Measurements from ENCODE around the gene SS18L1. TPM values are rescaled to one million over a fixed set of nuclear protein-coding genes. Genes with fewer than 3 reads are reported as not detected.

SS18L1 gene
- total RNA-seq, 1 experiment from 2014 or later, result 12.3 TPM

DNA sequence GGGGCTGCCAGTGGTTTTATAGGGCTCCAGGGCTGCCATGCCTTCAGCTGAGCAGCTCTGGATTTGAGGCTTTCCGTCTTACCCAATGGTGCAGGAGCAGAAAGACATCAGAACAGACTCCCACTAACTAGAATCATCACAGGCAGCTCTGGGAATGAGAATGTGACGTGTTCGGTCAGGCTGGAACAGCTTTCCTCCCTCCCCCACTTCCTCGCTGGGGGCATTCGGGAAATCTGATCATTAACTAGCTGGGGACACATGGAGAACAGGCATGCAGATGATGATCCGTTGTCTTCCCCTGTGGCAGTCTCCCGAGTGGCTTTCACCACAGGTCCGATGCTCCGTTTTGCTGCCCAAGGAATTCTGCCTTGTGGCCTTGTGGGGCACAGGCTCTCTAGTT, 33.7 kb downstream of the SS18L1 start:
- H3K36me3 ChIP-seq (ENCODE audit: insufficient read depth, low read length), result no peaks in the 10 kb centered on the region

DNA sequence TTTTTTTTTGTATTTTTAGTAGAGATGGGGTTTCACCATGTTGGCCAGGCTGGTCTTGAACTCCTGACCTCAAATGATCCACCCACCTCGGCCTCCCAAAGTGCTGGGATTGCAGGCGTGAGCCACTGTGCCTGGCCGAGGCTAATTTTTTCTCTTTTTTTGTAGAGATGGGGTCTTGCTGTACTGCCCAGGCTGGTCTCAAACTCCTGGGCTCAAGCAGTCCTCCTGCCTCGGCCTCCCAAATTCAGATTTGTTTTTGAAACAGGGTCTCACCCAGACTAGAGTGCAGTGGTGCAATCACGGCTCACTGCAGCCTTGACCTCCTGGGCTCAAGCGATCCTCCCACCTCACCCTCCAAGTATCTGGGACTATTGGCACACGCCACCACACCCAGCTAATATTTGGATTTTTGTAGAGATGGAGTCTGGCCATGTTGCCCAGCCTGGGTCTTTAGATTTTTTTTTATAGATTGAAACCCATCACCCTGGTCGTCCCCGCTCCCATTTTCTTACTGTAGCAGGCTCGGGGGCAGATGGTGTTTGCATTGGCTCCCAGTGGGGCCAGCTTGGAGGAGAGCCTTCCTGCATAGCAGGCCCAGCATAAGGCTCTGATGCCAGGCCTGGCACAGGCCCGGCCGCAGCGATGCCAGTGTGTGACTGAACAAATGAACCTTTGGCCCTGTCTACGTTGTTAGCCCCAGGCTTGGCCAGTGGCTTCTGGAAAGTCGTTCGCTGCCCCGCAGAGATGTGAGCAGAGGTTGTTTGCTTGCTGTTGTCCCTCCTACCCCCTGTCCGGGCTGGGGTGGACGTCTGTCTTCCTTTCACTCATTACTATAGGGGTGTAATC, 35.0 kb downstream of the SS18L1 start:
- Histone ChIP-seq H3K4me3 (ENCODE audit: low read length) (no peak overlapping the region), H3K36me3 (ENCODE audit: insufficient read depth, low read length) (no peaks in the 10 kb centered on the region), H3K9me2 (replicated peaks; ENCODE audit: insufficient read depth, low read length) (no peaks in the 10 kb centered on the region), H3K79me2 (ENCODE audit: low read length) (peaks cover 14% of the 10 kb centered on the region), H2AFZ (ENCODE audit: low read length) (no peak overlapping the region), H3K4me2 (ENCODE audit: low read depth, low read length, poor library complexity, severe bottlenecking) (no peak overlapping the region), H3K27me3 (ENCODE audit: low read length) (no peaks in the 10 kb centered on the region), H4K20me1 (ENCODE audit: insufficient read depth, low read depth, low read length) (no peaks in the 10 kb centered on the region), H3K9ac (ENCODE audit: low read length) (no peak overlapping the region), H3K9me3 (ENCODE audit: low read length) (no peaks in the 10 kb centered on the region), H3K27ac (ENCODE audit: low read length) (no peak overlapping the region), H3K4me1 (ENCODE audit: low read length) (peaks cover 13% of the 10 kb centered on the region)
- no peak for DNase-seq

More for the DNA sequence above, 33.7 kb downstream of the SS18L1 start:
- no peak overlapping the region for H3K4me2 ChIP-seq (ENCODE audit: low read depth, low read length, poor library complexity, severe bottlenecking)
- H2AFZ ChIP-seq (ENCODE audit: low read length), result no peak overlapping the region
- peaks cover 7% of the 10 kb centered on the region; the same call in 1 of the 2 replicates for H3K79me2 ChIP-seq (ENCODE audit: low read length)
- H3K9me2 ChIP-seq (replicated peaks; ENCODE audit: insufficient read depth, low read length), result no peaks in the 10 kb centered on the region
- H3K27ac ChIP-seq (ENCODE audit: low read length), result no peak overlapping the region
- H3K4me3 ChIP-seq (ENCODE audit: low read length), result no peak overlapping the region
- no peak overlapping the region for H3K9ac ChIP-seq (ENCODE audit: low read length)
- H3K9me3 ChIP-seq (ENCODE audit: low read length), result no peaks in the 10 kb centered on the region
- no peak for DNase-seq
- peaks cover 13% of the 10 kb centered on the region for H3K4me1 ChIP-seq (ENCODE audit: low read length)
- no peaks in the 10 kb centered on the region for H3K27me3 ChIP-seq (ENCODE audit: low read length)
- H4K20me1 ChIP-seq (ENCODE audit: insufficient read depth, low read depth, low read length), result no peaks in the 10 kb centered on the region

DNA sequence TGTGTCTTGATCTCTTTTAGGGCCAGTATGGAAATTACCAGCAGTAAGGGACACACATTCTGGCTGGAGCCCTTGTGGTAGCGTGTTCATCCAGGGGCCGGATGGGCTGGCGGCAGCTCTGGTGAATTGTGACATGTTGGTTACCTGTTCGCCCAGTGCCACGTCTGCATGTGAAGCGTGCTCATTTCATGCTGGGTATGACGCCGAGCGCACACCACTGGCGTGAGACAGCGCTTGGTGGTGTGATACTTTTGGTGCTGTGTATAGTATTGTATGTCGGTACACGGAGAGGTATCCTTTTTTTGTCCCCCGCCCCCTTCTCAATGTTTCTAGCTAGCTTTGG, 35.6 kb downstream of the SS18L1 start:
- Histone ChIP-seq H3K4me2 (ENCODE audit: low read depth, low read length, poor library complexity, severe bottlenecking) (no peak overlapping the region), H3K9ac (ENCODE audit: low read length) (no peak overlapping the region), H3K4me1 (ENCODE audit: low read length) (peaks cover 18% of the 10 kb centered on the region), H2AFZ (ENCODE audit: low read length) (no peak overlapping the region), H3K79me2 (ENCODE audit: low read length) (peaks cover 20% of the 10 kb centered on the region), H3K4me3 (ENCODE audit: low read length) (no peak overlapping the region), H4K20me1 (ENCODE audit: insufficient read depth, low read depth, low read length) (no peaks in the 10 kb centered on the region), H3K9me2 (replicated peaks; ENCODE audit: insufficient read depth, low read length) (no peaks in the 10 kb centered on the region), H3K9me3 (ENCODE audit: low read length) (no peaks in the 10 kb centered on the region), H3K36me3 (ENCODE audit: insufficient read depth, low read length) (no peaks in the 10 kb centered on the region), H3K27me3 (ENCODE audit: low read length) (no peaks in the 10 kb centered on the region), H3K27ac (ENCODE audit: low read length) (no peak overlapping the region)
- DNase-seq, result no peak

DNA sequence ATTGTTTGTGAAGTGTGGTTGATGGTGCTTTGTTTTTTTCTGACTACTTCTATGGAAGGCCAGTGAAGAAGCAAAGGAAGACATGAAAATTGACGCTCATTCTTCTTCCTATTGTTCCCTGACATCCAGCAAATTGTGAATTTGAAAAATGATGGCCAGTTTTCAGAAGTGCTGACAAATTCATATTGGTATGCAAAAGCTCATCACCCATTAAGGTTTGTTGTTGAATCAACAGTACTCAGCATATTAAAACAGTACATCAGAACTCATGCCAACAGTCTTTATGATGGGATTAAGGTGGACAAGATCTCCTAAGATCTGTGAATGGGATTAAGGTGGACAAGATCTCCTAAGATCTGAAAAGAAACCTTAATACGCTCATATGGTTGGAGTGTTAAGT, 38.2 kb downstream of the SS18L1 start:
- no peaks in the 10 kb centered on the region for H3K9me3 ChIP-seq (ENCODE audit: low read length)
- no peak overlapping the region for H2AFZ ChIP-seq (ENCODE audit: low read length)
- peaks cover 26% of the 10 kb centered on the region for H3K4me1 ChIP-seq (ENCODE audit: low read length)
- no peak for DNase-seq
- peaks cover 42% of the 10 kb centered on the region for H3K79me2 ChIP-seq (ENCODE audit: low read length)
- H3K9me2 ChIP-seq (replicated peaks; ENCODE audit: insufficient read depth, low read length), result no peaks in the 10 kb centered on the region
- no peaks in the 10 kb centered on the region for H3K36me3 ChIP-seq (ENCODE audit: insufficient read depth, low read length)
- no peaks in the 10 kb centered on the region for H3K27me3 ChIP-seq (ENCODE audit: low read length)
- peak overlapping the region; percentile 82 for H3K4me3 ChIP-seq (ENCODE audit: low read length)
- H3K9ac ChIP-seq (ENCODE audit: low read length), result peak overlapping the region; percentile 94
- no peaks in the 10 kb centered on the region for H4K20me1 ChIP-seq (ENCODE audit: insufficient read depth, low read depth, low read length)
- H3K27ac ChIP-seq (ENCODE audit: low read length), result peak overlapping the region; percentile 73
- H3K4me2 ChIP-seq (ENCODE audit: low read depth, low read length, poor library complexity, severe bottlenecking), result peak overlapping the region; percentile 98

DNA sequence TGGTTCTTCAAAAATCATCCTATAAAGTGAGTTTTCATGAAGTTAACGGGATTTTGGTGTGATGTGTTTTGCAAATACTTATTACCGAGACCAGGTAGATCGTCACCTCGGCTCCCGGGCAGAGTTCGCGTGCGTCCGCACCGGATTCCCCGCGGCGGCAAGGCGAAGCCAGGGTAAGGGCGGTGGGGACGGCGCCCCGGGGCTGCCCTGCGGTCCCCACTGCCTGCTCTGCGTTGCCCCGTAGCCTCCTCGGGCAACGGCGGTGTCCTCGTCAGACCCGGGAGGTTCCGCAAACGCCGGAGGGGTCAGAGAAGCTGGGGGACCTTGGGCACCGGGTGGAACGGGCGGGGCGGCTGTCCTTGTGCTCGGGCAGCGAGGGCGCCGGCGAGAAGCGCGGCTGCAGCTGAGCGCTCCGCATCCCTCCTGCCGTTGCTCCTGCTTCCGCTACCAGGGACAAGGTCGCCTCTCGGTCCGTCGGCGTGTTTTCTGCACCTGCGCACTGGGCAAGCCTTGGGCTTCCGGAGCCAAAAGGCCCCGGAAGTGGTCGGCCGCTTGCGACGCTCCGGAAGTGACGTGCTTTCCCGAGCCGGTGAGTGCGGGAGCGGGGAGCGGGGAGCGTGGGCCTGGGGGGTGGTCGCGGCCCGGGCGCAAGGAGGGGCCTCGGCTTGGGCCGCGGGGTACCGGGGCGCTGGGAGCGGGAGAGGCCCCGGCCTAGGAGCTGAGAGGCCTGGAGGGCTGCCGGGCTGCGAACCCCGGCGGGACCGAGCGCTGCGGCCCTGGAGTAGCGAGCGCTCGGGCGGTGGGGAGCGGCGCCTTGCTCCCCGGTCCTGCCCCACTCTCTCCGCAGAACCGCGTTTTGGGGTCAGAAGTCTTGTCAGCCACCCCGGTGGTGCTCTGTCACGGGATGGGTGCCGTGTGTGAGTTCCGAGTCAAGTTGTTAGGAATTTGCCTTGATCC, 39.2 kb downstream of the SS18L1 start, which contains the start of gene MTG2:
Gene MTG2, plus strand, starts transcription at position 560 of the 957 bp plus-strand sequence. CDS start 10,393 bp downstream, outside the sequence.
- no peaks in the 10 kb centered on the region for H3K36me3 ChIP-seq (ENCODE audit: insufficient read depth, low read length)
- no peaks in the 10 kb centered on the region for H3K27me3 ChIP-seq (ENCODE audit: low read length)
- no peaks in the 10 kb centered on the region for H3K9me2 ChIP-seq (replicated peaks; ENCODE audit: insufficient read depth, low read length)
- peaks cover 29% of the 10 kb centered on the region for H3K4me1 ChIP-seq (ENCODE audit: low read length)
- H3K27ac ChIP-seq (ENCODE audit: low read length), result peak within 1 kb of the TSS; percentile 73
- peak within 1 kb of the TSS; percentile 94 for H3K9ac ChIP-seq (ENCODE audit: low read length)
- no peak within 1 kb of the TSS for H2AFZ ChIP-seq (ENCODE audit: low read length)
- H3K4me2 ChIP-seq (ENCODE audit: low read depth, low read length, poor library complexity, severe bottlenecking), result peak within 1 kb of the TSS; percentile 98
- peak; percentile 99 for DNase-seq
- no peaks in the 10 kb centered on the region for H4K20me1 ChIP-seq (ENCODE audit: insufficient read depth, low read depth, low read length)
- peaks cover 52% of the 10 kb centered on the region for H3K79me2 ChIP-seq (ENCODE audit: low read length)
- H3K9me3 ChIP-seq (ENCODE audit: low read length), result no peaks in the 10 kb centered on the region
- H3K4me3 ChIP-seq (ENCODE audit: low read length), result peak within 1 kb of the TSS; percentile 82

DNA sequence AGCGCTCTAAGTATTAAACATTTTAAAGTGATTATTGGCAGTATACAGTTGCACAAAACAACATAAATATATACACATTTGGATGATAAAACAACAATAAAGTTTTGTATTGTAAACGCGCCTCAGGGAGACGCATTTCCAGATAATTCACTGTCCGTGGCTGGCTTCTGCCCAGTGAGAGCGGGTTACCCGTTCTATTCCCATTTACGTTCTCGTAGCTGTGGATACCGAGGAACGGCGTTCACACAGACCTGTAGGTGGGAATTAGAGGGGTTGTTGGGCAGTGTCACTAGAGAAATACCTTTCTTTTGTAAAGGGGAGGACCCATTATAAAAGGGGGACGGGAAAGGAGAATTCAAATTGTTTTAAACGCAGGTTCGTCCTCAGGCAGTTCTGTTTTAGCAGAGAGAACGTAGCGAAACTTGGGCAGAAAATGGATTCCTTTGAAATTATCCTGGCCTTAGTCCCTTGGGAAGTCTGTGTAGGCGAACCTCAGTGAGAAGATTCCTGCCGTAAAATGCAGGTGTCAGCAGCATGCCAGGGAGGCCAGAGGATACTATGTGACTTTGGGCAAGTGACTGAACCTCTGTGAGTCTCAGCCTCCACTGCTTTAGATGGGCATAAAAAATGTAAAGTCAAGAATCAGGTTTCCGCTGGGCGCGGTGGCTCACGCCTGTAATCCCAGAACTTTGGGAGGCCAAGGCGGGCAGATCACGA, 40.0 kb downstream of the SS18L1 start:
- H3K27ac ChIP-seq (ENCODE audit: low read length), result peak overlapping the region; percentile 41; the same call in 1 of the 2 replicates
- peak overlapping the region; percentile 98 for H3K4me2 ChIP-seq (ENCODE audit: low read depth, low read length, poor library complexity, severe bottlenecking)
- no peaks in the 10 kb centered on the region for H3K27me3 ChIP-seq (ENCODE audit: low read length)
- H2AFZ ChIP-seq (ENCODE audit: low read length), result no peak overlapping the region
- H4K20me1 ChIP-seq (ENCODE audit: insufficient read depth, low read depth, low read length), result no peaks in the 10 kb centered on the region
- DNase-seq, result peak; percentile 54
- no peaks in the 10 kb centered on the region for H3K36me3 ChIP-seq (ENCODE audit: insufficient read depth, low read length)
- H3K9ac ChIP-seq (ENCODE audit: low read length), result peak overlapping the region; percentile 94
- no peaks in the 10 kb centered on the region for H3K9me3 ChIP-seq (ENCODE audit: low read length)
- no peaks in the 10 kb centered on the region for H3K9me2 ChIP-seq (replicated peaks; ENCODE audit: insufficient read depth, low read length)
- peak overlapping the region; percentile 82 for H3K4me3 ChIP-seq (ENCODE audit: low read length)
- peaks cover 60% of the 10 kb centered on the region for H3K79me2 ChIP-seq (ENCODE audit: low read length)
- H3K4me1 ChIP-seq (ENCODE audit: low read length), result peaks cover 29% of the 10 kb centered on the region

DNA sequence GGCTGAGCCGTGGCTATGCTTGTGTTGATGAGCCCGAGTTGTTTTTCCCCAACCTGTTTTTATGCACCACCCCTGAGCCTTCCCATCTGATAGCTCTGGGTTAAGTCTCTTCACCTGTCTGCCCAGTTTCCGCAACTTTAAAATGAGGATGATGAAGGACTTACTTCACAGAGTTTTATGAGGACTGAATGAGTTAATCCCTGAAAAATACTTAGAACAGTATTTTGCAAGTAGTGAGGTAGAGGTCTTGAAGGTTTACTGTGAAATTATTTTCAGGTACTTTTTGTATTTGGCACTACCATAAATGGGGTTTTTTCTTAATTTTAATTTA, 42.5 kb downstream of the SS18L1 start:
- no peaks in the 10 kb centered on the region for H4K20me1 ChIP-seq (ENCODE audit: insufficient read depth, low read depth, low read length)
- no peaks in the 10 kb centered on the region for H3K36me3 ChIP-seq (ENCODE audit: insufficient read depth, low read length)
- no peaks in the 10 kb centered on the region for H3K27me3 ChIP-seq (ENCODE audit: low read length)
- H2AFZ ChIP-seq (ENCODE audit: low read length), result no peak overlapping the region
- no peak overlapping the region for H3K27ac ChIP-seq (ENCODE audit: low read length)
- peaks cover 77% of the 10 kb centered on the region for H3K79me2 ChIP-seq (ENCODE audit: low read length)
- H3K9me2 ChIP-seq (replicated peaks; ENCODE audit: insufficient read depth, low read length), result no peaks in the 10 kb centered on the region
- peaks cover 27% of the 10 kb centered on the region for H3K4me1 ChIP-seq (ENCODE audit: low read length)
- H3K9ac ChIP-seq (ENCODE audit: low read length), result no peak overlapping the region
- no peak for DNase-seq
- H3K9me3 ChIP-seq (ENCODE audit: low read length), result no peaks in the 10 kb centered on the region
- H3K4me2 ChIP-seq (ENCODE audit: low read depth, low read length, poor library complexity, severe bottlenecking), result no peak overlapping the region
- no peak overlapping the region for H3K4me3 ChIP-seq (ENCODE audit: low read length)

Measured in Karpas-422 (cell line).